Natural killer cell (primary cell): ENCODE measurements around the gene RNF224. TPM values are rescaled to one million over a fixed set of nuclear protein-coding genes. Genes with fewer than 3 reads are reported as not detected.

ENCODE experiments used
- ATAC-seq, 3 donors: fragments of 150-1000 bp in 2 of 3; fragments of 200-7000 bp in 1 of 3; cut with Tn5 transposase; 1 replicate in 1 of 3; 2 replicates in 2 of 3; pipeline ENCODE4 v1.10.0; 2021; ENCODE audit warnings: mild to moderate bottlenecking in 2 of 3, moderate library complexity in 2 of 3
- DNase-seq, 2 donors: peaks; one replicate each; pipeline versions ENCODE4 v3.0.0 to v3.0.0-alpha.2; 2013 to 2021; ENCODE audit warnings: mixed read lengths in 1 of 2
- H3K27ac ChIP-seq: one replicate; pipeline ENCODE4 v1.5.1; 2013; ENCODE audit warnings: mild to moderate bottlenecking, low read length
- H3K27me3 ChIP-seq: one replicate; pipeline ENCODE4 v1.6.1; 2013; ENCODE audit warnings: low read length; ENCODE audit not compliant: control insufficient read depth, insufficient read depth
- H3K36me3 ChIP-seq: one replicate; pipeline ENCODE4 v1.6.1; 2013; ENCODE audit warnings: low read length; ENCODE audit not compliant: control insufficient read depth, insufficient read depth
- H3K4me1 ChIP-seq: one replicate; pipeline ENCODE4 v1.6.1; 2013; ENCODE audit warnings: low read length; ENCODE audit not compliant: control insufficient read depth, insufficient read depth
- H3K4me3 ChIP-seq: one replicate; pipeline ENCODE4 v1.5.1; 2013; ENCODE audit warnings: low read length
- H3K9me3 ChIP-seq: one replicate; pipeline ENCODE4 v1.6.1; 2013; ENCODE audit warnings: low read length; ENCODE audit not compliant: control insufficient read depth, insufficient read depth
- H3K27ac Mint-ChIP-seq, 2 donors: one replicate each; pipeline ENCODE4 v1.8.0; 2022; ENCODE audit warnings: mild to moderate bottlenecking in 2 of 2, mixed read lengths in 2 of 2, moderate library complexity in 1 of 2
- H3K27me3 Mint-ChIP-seq, 2 donors: one replicate each; pipeline ENCODE4 v1.8.0; 2022; ENCODE audit warnings: low read depth in 2 of 2, mixed read lengths in 2 of 2
- H3K36me3 Mint-ChIP-seq: one replicate; pipeline ENCODE4 v1.8.0; 2022; ENCODE audit warnings: mixed read lengths
- H3K4me1 Mint-ChIP-seq, 2 donors: one replicate each; pipeline ENCODE4 v1.8.0; 2022; ENCODE audit warnings: mixed read lengths in 2 of 2
- H3K4me3 Mint-ChIP-seq: one replicate; pipeline ENCODE4 v1.8.0; 2022; ENCODE audit warnings: mild to moderate bottlenecking, moderate library complexity, mixed read lengths
- H3K9me3 Mint-ChIP-seq, 2 donors: one replicate each; pipeline ENCODE4 v1.8.0; 2022; ENCODE audit warnings: mixed read lengths in 2 of 2
- CTCF ChIP-seq: fragments of 200-600 bp; IDR thresholded peaks from one replicate; pipeline ENCODE4 v1.8.0; 2022; ENCODE audit warnings: antibody characterized with exemption
- WGBS: methylation state at CpG from one replicate; pipeline ENCODE4 v1.1.7; 2013; ENCODE audit warnings: missing lambda C conversion rate; ENCODE audit not compliant: insufficient coverage; 5-methylcytosine and 5-hydroxymethylcytosine counted together
- intact Hi-C: fragments of 100-400 bp; cut with micrococcal nuclease; formaldehyde crosslinking; loops from one replicate; pipeline ENCODE4 v1.14.2; 2022
- total RNA-seq, 4 donors: library from RNA; stranded (reverse); fragments of 120-200 nt in 1 of 4; gene quantifications; one replicate each; pipeline versions ENCODE4 v1.2.3 to v1.2.4, GENCODE V29; 2013 to 2022

Gene RNF224
- total RNA-seq, 3 donors from 2014 or later (not counting 1 experiment from before 2014, with no cell fraction given), result not detected

- 95% methylated on average over 8 of the region's 8 CpGs for WGBS
- Mint-ChIP-seq H3K27me3 (no peaks in the 10 kb centered on the region), H3K9me3 (no peaks in the 10 kb centered on the region), H3K27ac (no peak overlapping the region), H3K4me3 (no peak overlapping the region), H3K4me1 (peaks cover 37 to 49% of the 10 kb centered on the region in 2 donors), H3K36me3 (no peaks in the 10 kb centered on the region)
- ATAC-seq, result no peak
- no peak overlapping the region for H3K27ac ChIP-seq
- H3K9me3 ChIP-seq, result no peaks in the 10 kb centered on the region
- no peak for DNase-seq
- intact Hi-C loops, result loop anchor here (5.0 kb wide), 1 partner anchor 39 kb away; the partner anchor contains the start of gene TUBB4B
- no peaks in the 10 kb centered on the region for H3K36me3 ChIP-seq
- H3K4me1 ChIP-seq, result peaks cover 53% of the 10 kb centered on the region
- no peaks in the 10 kb centered on the region for H3K27me3 ChIP-seq
- TF ChIP-seq CTCF, result no peak
- no peak overlapping the region for H3K4me3 ChIP-seq
Measured at GRCh38 chr9:137202966-137203365, 24.3 kb upstream of the RNF224 start.

GRCh38 chr9:137204731-137205125 lies 22.6 kb upstream of the RNF224 start:
- H3K4me1 ChIP-seq, result peaks cover 40% of the 10 kb centered on the region
- WGBS, result 24% methylated on average over 21 of the region's 21 CpGs
- no peak for DNase-seq

GRCh38 chr9:137205126-137206069 lies 21.9 kb upstream of the RNF224 start, which contains the start of the genes NDOR1 and TMEM203:
Gene NDOR1, plus strand, starts transcription at chr9:137205700. Its CDS starts 78 bp downstream, at chr9:137205778.
Gene TMEM203, minus strand, starts transcription at chr9:137205648. Its CDS starts 234 bp downstream, at chr9:137205414.
- no peaks in the 10 kb centered on the region for H3K9me3 Mint-ChIP-seq
- DNase-seq (peak; percentile 95), ATAC-seq (peak; percentile 52 to 63 (median 56))
- no peaks in the 10 kb centered on the region for H3K27me3 Mint-ChIP-seq
- H3K36me3 Mint-ChIP-seq, result no peaks in the 10 kb centered on the region
- no peaks in the 10 kb centered on the region for H3K9me3 ChIP-seq
- no peaks in the 10 kb centered on the region for H3K27me3 ChIP-seq
- WGBS, result under 1% methylated on average over 98 of the region's 98 CpGs
- H3K4me1 ChIP-seq, result peaks cover 39% of the 10 kb centered on the region
- H3K4me3 ChIP-seq, result peak within 1 kb of the TSS; percentile 81
- peaks cover 37 to 45% of the 10 kb centered on the region in 2 donors for H3K4me1 Mint-ChIP-seq
- intact Hi-C loops, result loop anchor here (1.0 to 2.0 kb wide), 2 partner anchors 17 kb away; partner anchors contain the start of genes ANAPC2, RNF208 and SSNA1
- TF ChIP-seq CTCF, result no peak
- H3K27ac ChIP-seq, result peak within 1 kb of the TSS; percentile 80
- no peaks in the 10 kb centered on the region for H3K36me3 ChIP-seq
- peak within 1 kb of the TSS; percentile 93 for H3K4me3 Mint-ChIP-seq
- H3K27ac Mint-ChIP-seq, result peak within 1 kb of the TSS; percentile 92 to 96

More at GRCh38 chr9:137204731-137205125, 22.6 kb upstream of the RNF224 start:
- peaks cover 37 to 45% of the 10 kb centered on the region in 2 donors for H3K4me1 Mint-ChIP-seq
- Histone ChIP-seq H3K27ac (peak overlapping the region; percentile 64), H3K9me3 (no peaks in the 10 kb centered on the region), H3K27me3 (no peaks in the 10 kb centered on the region), H3K4me3 (peak overlapping the region; percentile 57), H3K36me3 (no peaks in the 10 kb centered on the region)
- peak overlapping the region; percentile 93 for H3K4me3 Mint-ChIP-seq
- H3K36me3 Mint-ChIP-seq, result no peaks in the 10 kb centered on the region
- no peak for TF ChIP-seq CTCF
- intact Hi-C loops, result loop anchor here (1.0 to 5.0 kb wide), 3 partner anchors 16 to 38 kb away; partner anchors contain the start of genes ANAPC2, RNF208, SSNA1 and TUBB4B
- H3K27ac Mint-ChIP-seq, result peak overlapping the region; percentile 92 to 96
- no peak for ATAC-seq
- no peaks in the 10 kb centered on the region for H3K9me3 Mint-ChIP-seq
- no peaks in the 10 kb centered on the region for H3K27me3 Mint-ChIP-seq
